Heart right ventricle (tissue), 16 donors: ENCODE results near the gene IRF2BP2. TPM values are rescaled to one million over a fixed set of nuclear protein-coding genes. Genes with fewer than 3 reads are reported as not detected.
A peak's percentile ranks its signal among the peaks of the same experiment; 100 is the strongest.

ENCODE experiments used
- ATAC-seq, 8 donors: fragments of 200-7000 bp; cut with Tn5 transposase; one replicate each; pipeline ENCODE4 v1.9.1; 2020; ENCODE audit warnings: mild to moderate bottlenecking in 8 of 8, moderate library complexity in 8 of 8, moderate number of reproducible peaks in 1 of 8
- DNase-seq, 2 donors: peaks; one replicate each; pipeline ENCODE4 v3.0.0-alpha.2; 2020
- H3K27ac ChIP-seq, 10 donors: fragments of 200-600 bp; sonication (generic) in 2 of 10; one replicate each; pipeline versions ENCODE4 v1.5.0 to v1.8.0; 2020 to 2022; ENCODE audit warnings: mild to moderate bottlenecking in 3 of 10
- H3K27me3 ChIP-seq, 7 donors: fragments of 200-600 bp; one replicate each; pipeline ENCODE4 v1.8.0; 2021 to 2022; ENCODE audit warnings: mild to moderate bottlenecking in 2 of 7
- H3K36me3 ChIP-seq, 9 donors: fragments of 200-600 bp; sonication (generic) in 1 of 9; one replicate each; pipeline versions ENCODE4 v1.5.0 to v1.8.0; 2020 to 2022; ENCODE audit warnings: mild to moderate bottlenecking in 2 of 9
- H3K4me1 ChIP-seq, 9 donors: fragments of 200-600 bp; sonication (generic) in 1 of 9; one replicate each; pipeline versions ENCODE4 v1.5.0 to v1.8.0; 2020 to 2022; ENCODE audit warnings: mild to moderate bottlenecking in 4 of 9
- H3K4me3 ChIP-seq, 10 donors: fragments of 200-600 bp; sonication (generic) in 2 of 10; one replicate each; pipeline versions ENCODE4 v1.5.0 to v1.8.0; 2020 to 2022; ENCODE audit warnings: mild to moderate bottlenecking in 7 of 10, moderate library complexity in 2 of 10
- H3K9me3 ChIP-seq, 11 donors: fragments of 200-600 bp in 10 of 11; sonication (generic) in 2 of 11; one replicate each; pipeline versions ENCODE4 v1.5.0 to v1.8.0; 2013 to 2022; ENCODE audit warnings: mild to moderate bottlenecking in 2 of 11, control low read depth in 1 of 11, moderate library complexity in 1 of 11
- CTCF ChIP-seq, 9 donors: fragments of 200-600 bp; sonication (generic) in 2 of 9; IDR thresholded peaks; one replicate each; pipeline versions ENCODE4 v1.5.0 to v1.8.0; 2021 to 2022; ENCODE audit warnings: antibody characterized with exemption in 9 of 9, mild to moderate bottlenecking in 5 of 9, moderate library complexity in 1 of 9
- WGBS, 2 donors: extraction: QIAGEN DNeasy Blood & Tissue Kit; methylation state at CpG; one replicate each; pipeline ENCODE4 v1.1.7; 2013; ENCODE audit warnings: inconsistent platforms in 1 of 2; 5-methylcytosine and 5-hydroxymethylcytosine counted together
- intact Hi-C, 10 donors: fragments of 100-400 bp; cut with DNase I; formaldehyde crosslinking; loops; one replicate each; pipeline versions ENCODE4 v1.11.1 to v1.14.2; 2022
- polyA plus RNA-seq, 2 donors: library from polyadenylated mRNA; stranded (reverse); fragments of 200-250 nt; gene quantifications; one replicate each; pipeline ENCODE4 v1.2.3, GENCODE V29; 2013
- total RNA-seq, 10 donors: library from RNA; stranded (reverse); fragmentation: NEBNext Ultra II Directional in 3 of 10; extraction: Animal tissue kit (Norgen Biotek cat#: 25700) in 3 of 10; gene quantifications; one replicate each; pipeline versions ENCODE4 v1.2.1 to v1.2.4, GENCODE V29; 2021 to 2023
- donor health status: Arrhythmogenic right ventricular cardiomyopathy.
- donor health status: ischemic (EF 13 %, LVEDD 7.1; RV severe dilation, severe dysfunction).
- donor health status: healthy with polysubstance abuse.
- donor health status: DM: no; HTN: yes; CAD: no.
- donor health status: DM: no; HTN: no; CAD: no.
- donor health status: ischemic (EF 25% LVEDD 6.9; RV normal size, moderate dysfunction).
- donor health status: ischemic (EF 25% LVEDD 5.7; RV mildly dilated, moderate dysfunction).
- donor health status: healthy.
- donor health status: DM: yes; HTN: yes; CAD: no.
- donor health status: Ischemic cardiomyopathy.
- donor health status: ischemic (EF 35%, LVEDD 5.7; RV mildly dilated, moderate dysfunction).
- donor health status: nonischemic (EF 11% LVEDD 7.7; RV severe dilation, severe dysfunction).
- donor health status: DM: yes; HTN: yes; CAD: no.
- donor health status: PGD.
- donor health status: ischemic (EF 29% LVEDD 5.4; RV normal size, mild dysfunction).
- donor health status: nonischemic (EF 23%, LVEDD 6.1; RV moderate dilation, normal function).

IRF2BP2 gene
- total and polyA plus RNA-seq, 12 donors = 50.6 to 181 (median 101) TPM

- WGBS, 2 donors = 41 to 43% methylated on average over 7 of the region's 7 CpGs
- H3K27me3 ChIP-seq = no peaks in the 10 kb centered on the region
- H3K9me3 ChIP-seq = no peaks in the 10 kb centered on the region
- no peak for TF ChIP-seq CTCF (IDR thresholded peaks at IDR 0.05)
- peaks cover 12 to 52% (median 45%) of the 10 kb centered on the region in 9 donors for H3K4me1 ChIP-seq
- DNase-seq (peak; percentile 34 to 45), ATAC-seq (peak in 2 of 8 donors; percentile 2 to 6)
- H3K27ac ChIP-seq = peak overlapping the region; percentile 95 to 100 (median 99)
- peaks cover 0 to 19% (median 12%) of the 10 kb centered on the region in 9 donors for H3K36me3 ChIP-seq
- peak overlapping the region in 6 of 10 donors; percentile 36 to 70 (median 60) for H3K4me3 ChIP-seq
- intact Hi-C loops = loop anchor here (1.0 to 10.0 kb wide), 18 partner anchors 107 to 470 kb away; no protein-coding TSS in a partner anchor
Observed at GRCh38 chr1:234611847-234612351, 1.9 kb upstream of the IRF2BP2 start.

GRCh38 chr1:234611225-234611846, 1.4 kb upstream of the IRF2BP2 start:
- intact Hi-C loops = loop anchor here (1.0 to 10.0 kb wide), 17 partner anchors 109 to 471 kb away; no protein-coding TSS in a partner anchor
- WGBS, 2 donors = 5 to 6% methylated on average over 22 of the region's 22 CpGs

GRCh38 chr1:234610666-234611224, 767 bp upstream of the IRF2BP2 start:
- H3K27me3 ChIP-seq = no peaks in the 10 kb centered on the region
- TF ChIP-seq CTCF (IDR thresholded peaks at IDR 0.05) = peak in 2 of 9 donors; percentile 4 to 12
- WGBS, 2 donors = 1% methylated on average over 62 to 69 of the region's 71 CpGs
- ATAC-seq (peak; percentile 55 to 86 (median 80)), DNase-seq (peak; percentile 95 to 97)
- H3K36me3 ChIP-seq = peaks cover 0 to 30% (median 19%) of the 10 kb centered on the region in 9 donors
- H3K4me3 ChIP-seq = peak overlapping the region; percentile 27 to 70 (median 58)
- H3K4me1 ChIP-seq = peaks cover 12 to 46% (median 41%) of the 10 kb centered on the region in 9 donors
- no peaks in the 10 kb centered on the region for H3K9me3 ChIP-seq
- intact Hi-C loops = loop anchor here (1.0 to 10.0 kb wide), 19 partner anchors 74 to 473 kb away; no protein-coding TSS in a partner anchor
- peak overlapping the region; percentile 95 to 100 (median 99) for H3K27ac ChIP-seq

More at GRCh38 chr1:234611225-234611846, 1.4 kb upstream of the IRF2BP2 start:
- H3K27ac ChIP-seq = peak overlapping the region; percentile 95 to 100 (median 99)
- H3K36me3 ChIP-seq = peaks cover 0 to 24% (median 17%) of the 10 kb centered on the region in 9 donors
- peaks cover 12 to 47% (median 41%) of the 10 kb centered on the region in 9 donors for H3K4me1 ChIP-seq
- TF ChIP-seq CTCF (IDR thresholded peaks at IDR 0.05) = peak in 2 of 9 donors; percentile 11 to 17
- H3K9me3 ChIP-seq = no peaks in the 10 kb centered on the region
- H3K4me3 ChIP-seq = peak overlapping the region in 9 of 10 donors; percentile 46 to 70 (median 58)
- ATAC-seq (peak; percentile 4 to 42 (median 14)), DNase-seq (peak in 1 of 2 donors; percentile 63)
- H3K27me3 ChIP-seq = no peaks in the 10 kb centered on the region

- peak in 1 of 2 donors; percentile 37 for DNase-seq
- peak overlapping the region; percentile 95 to 100 (median 100) for H3K27ac ChIP-seq
- H3K4me3 ChIP-seq = peak overlapping the region in 9 of 10 donors; percentile 46 to 96 (median 67)
- intact Hi-C loops = loop anchor here (1.0 to 10.0 kb wide), 24 partner anchors 72 to 474 kb away; no protein-coding TSS in a partner anchor
- ATAC-seq = no peak
- H3K36me3 ChIP-seq = peaks cover 0 to 41% (median 23%) of the 10 kb centered on the region in 9 donors
- no peaks in the 10 kb centered on the region for H3K9me3 ChIP-seq
- 0 to 1% methylated on average over 26 to 49 of the region's 67 CpGs for WGBS, 2 donors
- TF ChIP-seq CTCF (IDR thresholded peaks at IDR 0.05) = no peak
- peaks cover 12 to 49% (median 42%) of the 10 kb centered on the region in 9 donors for H3K4me1 ChIP-seq
- no peaks in the 10 kb centered on the region for H3K27me3 ChIP-seq
Observed at GRCh38 chr1:234609691-234610042, 311 bp downstream of the IRF2BP2 start.
